Neural cell (in vitro differentiated cells): ENCODE data around the gene WDR37. TPM values are rescaled to one million over a fixed set of nuclear protein-coding genes. Genes with fewer than 3 reads are reported as not detected.

Source experiments
- H2AFZ ChIP-seq: fragments of 200-600, 300-800 bp; sonication (generic), shearing (Covaris generic); 2 replicates; pipeline ENCODE4 v1.6.0; 2014; ENCODE audit warnings: low read depth, mild to moderate bottlenecking, antibody characterized with exemption, low read length, moderate library complexity
- H3F3A ChIP-seq: fragments of 200-600 bp; shearing (Covaris generic); 2 replicates; pipeline ENCODE4 v1.6.1; 2016; ENCODE audit warnings: mild to moderate bottlenecking, moderate library complexity, mixed read lengths, antibody characterized with exemption, low read length; ENCODE audit not compliant: insufficient read depth, poor library complexity, severe bottlenecking
- H3K27ac ChIP-seq: fragments of 200-600, 300-800 bp; sonication (generic), shearing (Covaris generic); 2 replicates; pipeline ENCODE4 v1.5.1; 2014; ENCODE audit warnings: mild to moderate bottlenecking, low read length, moderate library complexity
- H3K27me3 ChIP-seq: fragments of 300-800, 200-600 bp; sonication (generic), shearing (Covaris generic); 2 replicates; pipeline ENCODE4 v1.6.0; 2014; ENCODE audit warnings: mild to moderate bottlenecking, low read depth, low read length, moderate library complexity; ENCODE audit not compliant: insufficient read depth
- H3K36me3 ChIP-seq: fragments of 300-800, 200-600 bp; sonication (generic), shearing (Covaris generic); 2 replicates; pipeline ENCODE4 v1.5.1; 2014; ENCODE audit warnings: mild to moderate bottlenecking, antibody characterized with exemption, low read length, moderate library complexity; ENCODE audit not compliant: insufficient read depth
- H3K4me2 ChIP-seq: fragments of 300-800, 200-600 bp; sonication (generic), shearing (Covaris generic); 2 replicates; pipeline ENCODE4 v1.6.0; 2014; ENCODE audit warnings: mild to moderate bottlenecking, low read length
- H3K4me3 ChIP-seq: fragments of 300-800, 200-600 bp; sonication (generic), shearing (Covaris generic); 2 replicates; pipeline ENCODE4 v1.5.1; 2014; ENCODE audit warnings: mild to moderate bottlenecking, low read length, moderate library complexity
- H3K79me2 ChIP-seq: fragments of 200-600 bp; shearing (Covaris generic); replicated peaks from 2 replicates; pipeline ENCODE4 v1.6.0; 2014; ENCODE audit warnings: mild to moderate bottlenecking, low read length, moderate library complexity; ENCODE audit not compliant: insufficient read depth
- H3K9ac ChIP-seq: fragments of 300-800, 200-600 bp; sonication (generic), shearing (Covaris generic); 2 replicates; pipeline ENCODE4 v1.6.1; 2016; ENCODE audit warnings: mild to moderate bottlenecking, low read length, mixed read lengths
- H3K9me2 ChIP-seq: fragments of 200-600 bp; shearing (Covaris generic); 2 replicates; pipeline ENCODE4 v1.6.1; 2016; ENCODE audit warnings: mild to moderate bottlenecking, low read length, mixed read lengths; ENCODE audit not compliant: insufficient read depth
- H3K9me3 ChIP-seq: fragments of 200-600, 300-800 bp; sonication (generic), shearing (Covaris generic); 2 replicates; pipeline ENCODE4 v1.6.1; 2016; ENCODE audit warnings: mild to moderate bottlenecking, mixed run types, low read length, moderate library complexity, mixed read lengths
- H4K20me1 ChIP-seq: fragments of 200-600 bp; shearing (Covaris generic); 2 replicates; pipeline ENCODE4 v1.6.1; 2016; ENCODE audit warnings: mild to moderate bottlenecking, mixed run types; ENCODE audit not compliant: insufficient read depth
- EP300 ChIP-seq: fragments of 450-650 bp; conservative IDR thresholded peaks from 2 replicates; pipeline ENCODE4 v1.6.1; 2014; ENCODE audit warnings: antibody characterized with exemption, mild to moderate bottlenecking, moderate library complexity; ENCODE audit not compliant: poor library complexity, severe bottlenecking
- EZH2 ChIP-seq: fragments of 200-600, 300-800 bp; shearing (Covaris generic), sonication (generic); IDR thresholded peaks from 2 replicates; pipeline ENCODE4 v1.6.1; 2014; ENCODE audit warnings: antibody characterized with exemption, low read length, borderline replicate concordance, mild to moderate bottlenecking; ENCODE audit not compliant: insufficient read depth, poor library complexity, severe bottlenecking
- MXI1 ChIP-seq: fragments of 450-650 bp; conservative IDR thresholded peaks from 2 replicates; pipeline ENCODE4 v1.6.1; 2014; ENCODE audit warnings: antibody characterized with exemption, mild to moderate bottlenecking; ENCODE audit not compliant: poor library complexity, severe bottlenecking
- POLR2AphosphoS5 ChIP-seq: IDR thresholded peaks from 2 replicates; pipeline ENCODE4 v1.6.1; 2012
- RAD21 ChIP-seq: fragments of 450-650 bp; conservative IDR thresholded peaks from 2 replicates; pipeline ENCODE4 v1.6.1; 2014; ENCODE audit warnings: antibody characterized with exemption, mild to moderate bottlenecking, moderate library complexity
- SMC3 ChIP-seq: fragments of 450-650 bp; conservative IDR thresholded peaks from 2 replicates; pipeline ENCODE4 v1.6.1; 2014; ENCODE audit warnings: antibody characterized with exemption, mild to moderate bottlenecking, moderate library complexity; ENCODE audit not compliant: poor library complexity
- TAF1 ChIP-seq: IDR thresholded peaks from 2 replicates; pipeline ENCODE4 v1.6.1; 2012; ENCODE audit warnings: low read depth
- polyA plus RNA-seq: library from polyadenylated mRNA; depleted of rRNA; stranded (reverse); fragments of >200 nt; gene quantifications from 2 replicates; pipeline ENCODE4 v1.2.3, GENCODE V29; 2014
- TF ChIP-seq, protein P1 (sequence below): IDR thresholded peaks from 2 replicates; pipeline ENCODE4 v1.6.1; 2012; ENCODE audit warnings: borderline replicate concordance
- TF ChIP-seq, protein P2 (sequence below): fragments of 450-650 bp; IDR thresholded peaks from 2 replicates; pipeline ENCODE4 v1.5.1; 2014; ENCODE audit warnings: antibody characterized with exemption, mild to moderate bottlenecking, moderate library complexity; ENCODE audit not compliant: poor library complexity, severe bottlenecking

The WDR37 gene
- polyA plus RNA-seq, 1 donor from 2014 or later, result 32.3 TPM

DNA sequence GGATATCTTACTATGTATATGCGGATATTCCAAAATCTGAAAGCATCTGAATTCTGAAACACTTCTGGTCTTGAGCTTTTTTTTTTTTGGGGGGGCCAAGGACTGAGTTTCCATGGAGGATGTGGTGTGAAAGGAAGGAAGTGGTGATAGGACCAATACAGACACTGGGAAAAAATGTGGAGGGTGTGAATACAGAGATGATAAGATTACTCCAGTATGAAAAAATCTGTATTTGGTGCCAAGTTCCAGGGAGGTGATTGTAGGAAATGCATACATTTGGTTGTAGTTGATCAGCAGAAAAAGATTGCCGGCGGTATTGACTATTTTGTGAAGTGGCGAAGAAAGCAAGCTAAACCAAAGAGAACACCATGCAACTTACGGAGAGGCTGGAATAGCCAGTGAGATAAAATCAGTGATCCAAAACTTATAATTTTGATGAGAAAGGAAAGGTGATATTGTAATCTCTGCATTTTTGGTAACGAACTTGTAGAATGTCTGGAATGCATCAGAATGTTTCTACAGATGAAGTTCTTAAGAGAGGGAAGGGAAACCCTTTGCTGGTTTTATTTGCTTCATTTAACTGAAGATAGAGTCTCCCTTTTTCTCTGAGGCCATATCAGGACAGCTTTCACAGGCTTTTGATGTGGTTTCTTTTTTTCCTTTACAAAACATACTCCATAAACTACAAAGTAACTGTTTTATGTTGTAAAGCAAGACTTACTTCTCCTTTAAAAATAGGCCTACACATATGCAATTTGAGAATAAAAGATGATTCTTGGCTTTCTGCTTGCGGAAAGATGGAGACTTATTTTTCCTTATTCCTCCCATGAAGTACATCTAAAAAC is 6.0 kb downstream of the WDR37 start:
- no peaks in the 10 kb centered on the region for H3K9me3 ChIP-seq
- H2AFZ ChIP-seq, result no peak overlapping the region
- H4K20me1 ChIP-seq, result no peaks in the 10 kb centered on the region
- TF ChIP-seq, protein P1, sequence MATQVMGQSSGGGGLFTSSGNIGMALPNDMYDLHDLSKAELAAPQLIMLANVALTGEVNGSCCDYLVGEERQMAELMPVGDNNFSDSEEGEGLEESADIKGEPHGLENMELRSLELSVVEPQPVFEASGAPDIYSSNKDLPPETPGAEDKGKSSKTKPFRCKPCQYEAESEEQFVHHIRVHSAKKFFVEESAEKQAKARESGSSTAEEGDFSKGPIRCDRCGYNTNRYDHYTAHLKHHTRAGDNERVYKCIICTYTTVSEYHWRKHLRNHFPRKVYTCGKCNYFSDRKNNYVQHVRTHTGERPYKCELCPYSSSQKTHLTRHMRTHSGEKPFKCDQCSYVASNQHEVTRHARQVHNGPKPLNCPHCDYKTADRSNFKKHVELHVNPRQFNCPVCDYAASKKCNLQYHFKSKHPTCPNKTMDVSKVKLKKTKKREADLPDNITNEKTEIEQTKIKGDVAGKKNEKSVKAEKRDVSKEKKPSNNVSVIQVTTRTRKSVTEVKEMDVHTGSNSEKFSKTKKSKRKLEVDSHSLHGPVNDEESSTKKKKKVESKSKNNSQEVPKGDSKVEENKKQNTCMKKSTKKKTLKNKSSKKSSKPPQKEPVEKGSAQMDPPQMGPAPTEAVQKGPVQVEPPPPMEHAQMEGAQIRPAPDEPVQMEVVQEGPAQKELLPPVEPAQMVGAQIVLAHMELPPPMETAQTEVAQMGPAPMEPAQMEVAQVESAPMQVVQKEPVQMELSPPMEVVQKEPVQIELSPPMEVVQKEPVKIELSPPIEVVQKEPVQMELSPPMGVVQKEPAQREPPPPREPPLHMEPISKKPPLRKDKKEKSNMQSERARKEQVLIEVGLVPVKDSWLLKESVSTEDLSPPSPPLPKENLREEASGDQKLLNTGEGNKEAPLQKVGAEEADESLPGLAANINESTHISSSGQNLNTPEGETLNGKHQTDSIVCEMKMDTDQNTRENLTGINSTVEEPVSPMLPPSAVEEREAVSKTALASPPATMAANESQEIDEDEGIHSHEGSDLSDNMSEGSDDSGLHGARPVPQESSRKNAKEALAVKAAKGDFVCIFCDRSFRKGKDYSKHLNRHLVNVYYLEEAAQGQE, result no peak
- TF ChIP-seq EP300 (no peak), EZH2 (no peak), POLR2AphosphoS5 (no peak), TAF1 (no peak), SMC3 (no peak), RAD21 (no peak), MXI1 (no peak)
- TF ChIP-seq, protein P2, sequence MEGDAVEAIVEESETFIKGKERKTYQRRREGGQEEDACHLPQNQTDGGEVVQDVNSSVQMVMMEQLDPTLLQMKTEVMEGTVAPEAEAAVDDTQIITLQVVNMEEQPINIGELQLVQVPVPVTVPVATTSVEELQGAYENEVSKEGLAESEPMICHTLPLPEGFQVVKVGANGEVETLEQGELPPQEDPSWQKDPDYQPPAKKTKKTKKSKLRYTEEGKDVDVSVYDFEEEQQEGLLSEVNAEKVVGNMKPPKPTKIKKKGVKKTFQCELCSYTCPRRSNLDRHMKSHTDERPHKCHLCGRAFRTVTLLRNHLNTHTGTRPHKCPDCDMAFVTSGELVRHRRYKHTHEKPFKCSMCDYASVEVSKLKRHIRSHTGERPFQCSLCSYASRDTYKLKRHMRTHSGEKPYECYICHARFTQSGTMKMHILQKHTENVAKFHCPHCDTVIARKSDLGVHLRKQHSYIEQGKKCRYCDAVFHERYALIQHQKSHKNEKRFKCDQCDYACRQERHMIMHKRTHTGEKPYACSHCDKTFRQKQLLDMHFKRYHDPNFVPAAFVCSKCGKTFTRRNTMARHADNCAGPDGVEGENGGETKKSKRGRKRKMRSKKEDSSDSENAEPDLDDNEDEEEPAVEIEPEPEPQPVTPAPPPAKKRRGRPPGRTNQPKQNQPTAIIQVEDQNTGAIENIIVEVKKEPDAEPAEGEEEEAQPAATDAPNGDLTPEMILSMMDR, result no peak
- H3K4me2 ChIP-seq, result no peak overlapping the region
- H3F3A ChIP-seq, result no peaks in the 10 kb centered on the region
- no peaks in the 10 kb centered on the region for H3K27me3 ChIP-seq
- H3K27ac ChIP-seq, result no peak overlapping the region
- peaks cover 40% of the 10 kb centered on the region for H3K79me2 ChIP-seq
- no peaks in the 10 kb centered on the region for H3K9me2 ChIP-seq
- H3K4me3 ChIP-seq, result no peak overlapping the region
- no peaks in the 10 kb centered on the region for H3K36me3 ChIP-seq
- H3K9ac ChIP-seq, result no peak overlapping the region

DNA sequence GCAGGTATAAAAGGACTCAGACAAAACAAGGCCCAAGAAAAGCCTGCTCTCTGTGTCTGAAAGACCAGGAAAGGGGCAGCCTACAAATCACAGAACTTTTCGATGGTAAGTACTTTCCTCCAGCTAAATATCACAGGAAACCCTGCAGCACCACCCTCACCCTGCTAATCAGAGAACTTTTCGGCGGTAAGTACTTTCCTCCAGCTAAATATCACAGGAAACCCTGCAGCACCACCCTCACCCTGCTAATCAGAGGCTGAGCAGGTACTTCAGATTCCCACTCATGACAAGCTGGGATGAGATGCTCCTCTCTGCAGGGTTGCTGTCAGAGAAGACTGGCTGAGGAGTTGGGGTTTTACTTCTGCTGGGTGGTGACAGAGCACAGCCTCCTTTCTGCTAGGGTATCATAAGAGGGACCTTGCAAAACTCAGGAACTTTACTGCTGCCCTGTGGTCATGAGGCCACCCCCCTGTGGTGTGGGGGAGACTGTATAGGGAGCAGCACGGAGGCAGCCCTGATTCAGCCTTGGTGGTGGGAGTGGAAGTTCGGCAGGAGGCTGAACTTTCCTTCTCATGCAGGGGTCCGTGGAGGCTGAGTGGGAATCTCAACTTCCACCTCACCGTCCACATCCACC is 7.2 kb downstream of the WDR37 start:
- Histone ChIP-seq H3K79me2 (peaks cover 28% of the 10 kb centered on the region), H2AFZ (no peak overlapping the region), H3F3A (no peaks in the 10 kb centered on the region), H3K27me3 (no peaks in the 10 kb centered on the region), H3K9me2 (no peaks in the 10 kb centered on the region), H3K9me3 (no peaks in the 10 kb centered on the region), H3K27ac (peak overlapping the region; percentile 21), H4K20me1 (no peaks in the 10 kb centered on the region), H3K4me3 (no peak overlapping the region), H3K9ac (no peak overlapping the region), H3K4me2 (no peak overlapping the region), H3K36me3 (no peaks in the 10 kb centered on the region)
- TF ChIP-seq, protein P1, result no peak
- TF ChIP-seq TAF1 (no peak), SMC3 (no peak), MXI1 (no peak), RAD21 (no peak)
- TF ChIP-seq, protein P2, result no peak
